ENCODE results near the gene FRMD5. TPM values are rescaled to one million over a fixed set of nuclear protein-coding genes. Genes with fewer than 3 reads are reported as not detected.

Gene FRMD5
- polyA plus RNA-seq, 1 donor from 2014 or later = 25.8 TPM

GRCh38 chr15:43928152-43928551, 266.9 kb downstream of the FRMD5 start:
- H3K27me3 ChIP-seq (ENCODE audit: insufficient read depth, low read depth, low read length) = no peaks in the 10 kb centered on the region
- H4K20me1 ChIP-seq (ENCODE audit: insufficient read depth) = no peaks in the 10 kb centered on the region
- no peak overlapping the region for H3K27ac ChIP-seq (ENCODE audit: low read length)
- H3K9ac ChIP-seq (ENCODE audit: low read length) = no peak overlapping the region
- no peaks in the 10 kb centered on the region for H3K9me2 ChIP-seq (ENCODE audit: insufficient read depth, low read length)
- H3K36me3 ChIP-seq (ENCODE audit: insufficient read depth, low read length) = no peaks in the 10 kb centered on the region
- H3F3A ChIP-seq (ENCODE audit: insufficient read depth, low read length, poor library complexity, severe bottlenecking) = no peaks in the 10 kb centered on the region
- H2AFZ ChIP-seq (ENCODE audit: low read depth, low read length) = no peak overlapping the region
- H3K9me3 ChIP-seq (ENCODE audit: low read length) = no peaks in the 10 kb centered on the region
- H3K4me3 ChIP-seq (ENCODE audit: low read length) = no peak overlapping the region
- H3K79me2 ChIP-seq (replicated peaks; ENCODE audit: insufficient read depth, low read length) = no peaks in the 10 kb centered on the region
- no peak overlapping the region for H3K4me2 ChIP-seq (ENCODE audit: low read length)
- no peak for TF ChIP-seq RAD21 (conservative IDR thresholded peaks at IDR 0.05)
- TF ChIP-seq REST (IDR thresholded peaks at IDR 0.05; ENCODE audit: borderline replicate concordance) = no peak
- no peak for TF ChIP-seq EZH2 (IDR thresholded peaks at IDR 0.05; ENCODE audit: borderline replicate concordance, insufficient read depth, low read length, poor library complexity, severe bottlenecking)
- no peak for TF ChIP-seq SMC3 (conservative IDR thresholded peaks at IDR 0.05; ENCODE audit: poor library complexity)
- TF ChIP-seq CTCF (IDR thresholded peaks at IDR 0.05; ENCODE audit: poor library complexity, severe bottlenecking) = no peak
- no peak for TF ChIP-seq TAF1 (IDR thresholded peaks at IDR 0.05; ENCODE audit: low read depth)
- no peak for TF ChIP-seq POLR2AphosphoS5 (IDR thresholded peaks at IDR 0.05)

- Histone ChIP-seq H3K4me3 (ENCODE audit: low read length) (no peak overlapping the region), H3K36me3 (ENCODE audit: insufficient read depth, low read length) (no peaks in the 10 kb centered on the region), H3K9ac (ENCODE audit: low read length) (no peak overlapping the region), H3K79me2 (replicated peaks; ENCODE audit: insufficient read depth, low read length) (no peaks in the 10 kb centered on the region), H2AFZ (ENCODE audit: low read depth, low read length) (no peak overlapping the region), H3K4me2 (ENCODE audit: low read length) (no peak overlapping the region), H3K27me3 (ENCODE audit: insufficient read depth, low read depth, low read length) (no peaks in the 10 kb centered on the region), H3K9me3 (ENCODE audit: low read length) (no peaks in the 10 kb centered on the region), H3K27ac (ENCODE audit: low read length) (no peak overlapping the region), H4K20me1 (ENCODE audit: insufficient read depth) (no peaks in the 10 kb centered on the region), H3K9me2 (ENCODE audit: insufficient read depth, low read length) (no peaks in the 10 kb centered on the region), H3F3A (ENCODE audit: insufficient read depth, low read length, poor library complexity, severe bottlenecking) (no peaks in the 10 kb centered on the region)
- TF ChIP-seq SMC3 (conservative IDR thresholded peaks at IDR 0.05; ENCODE audit: poor library complexity) (no peak), POLR2AphosphoS5 (IDR thresholded peaks at IDR 0.05) (no peak), MXI1 (conservative IDR thresholded peaks at IDR 0.05; ENCODE audit: poor library complexity, severe bottlenecking) (no peak), REST (IDR thresholded peaks at IDR 0.05; ENCODE audit: borderline replicate concordance) (no peak), EP300 (conservative IDR thresholded peaks at IDR 0.05; ENCODE audit: poor library complexity, severe bottlenecking) (no peak), CTCF (IDR thresholded peaks at IDR 0.05; ENCODE audit: poor library complexity, severe bottlenecking) (no peak), RAD21 (conservative IDR thresholded peaks at IDR 0.05) (no peak), TAF1 (IDR thresholded peaks at IDR 0.05; ENCODE audit: low read depth) (no peak), EZH2 (IDR thresholded peaks at IDR 0.05; ENCODE audit: borderline replicate concordance, insufficient read depth, low read length, poor library complexity, severe bottlenecking) (no peak)
Measured at GRCh38 chr15:43927203-43927602, 267.9 kb downstream of the FRMD5 start.

Measured in neural cell (in vitro differentiated cells).